GM19025 (cell line): ENCODE measurements around the gene MYT1.
"Not testable (repeated sequence)": the region's sequence is repeated elsewhere in the genome, so short reads cannot be mapped to it uniquely, and the experiment has no call there.

Experiments used
- ATAC-seq: cut with Tn5 transposase; IDR thresholded peaks from one replicate; pipeline ENCODE4 v1.9.1; 2021; ENCODE audit warnings: mild to moderate bottlenecking, low read depth, moderate library complexity; ENCODE audit not compliant: unreplicated experiment

MYT1 gene

DNA sequence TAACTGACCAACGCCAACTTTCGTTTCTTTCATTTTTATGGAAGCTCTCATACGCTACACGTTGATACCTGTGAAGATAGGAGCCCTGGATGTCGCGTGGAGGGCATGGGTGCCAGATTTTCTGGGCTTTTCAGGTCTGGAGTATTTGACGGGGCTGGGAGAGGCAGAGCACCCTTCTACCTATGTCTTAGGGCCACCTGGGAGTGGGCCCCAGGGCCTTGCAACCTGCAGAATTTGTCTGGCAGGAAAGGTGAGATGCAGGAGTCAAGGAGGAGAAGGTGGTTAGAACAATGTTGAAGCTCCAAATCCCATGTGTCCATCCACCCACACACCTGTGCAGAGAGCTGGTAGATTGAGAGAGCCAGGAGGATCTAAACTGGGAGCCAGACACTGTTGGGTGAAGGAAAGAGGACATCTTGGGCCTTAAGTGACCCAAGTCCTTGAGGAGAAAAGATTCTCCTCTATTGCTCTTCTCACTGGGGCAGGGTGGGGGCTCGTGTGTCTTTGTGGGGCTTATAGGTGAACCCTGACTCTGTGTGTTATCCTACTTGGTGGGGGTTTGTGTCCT, 63.9 kb downstream of the MYT1 start:
- ATAC-seq = no peak

DNA sequence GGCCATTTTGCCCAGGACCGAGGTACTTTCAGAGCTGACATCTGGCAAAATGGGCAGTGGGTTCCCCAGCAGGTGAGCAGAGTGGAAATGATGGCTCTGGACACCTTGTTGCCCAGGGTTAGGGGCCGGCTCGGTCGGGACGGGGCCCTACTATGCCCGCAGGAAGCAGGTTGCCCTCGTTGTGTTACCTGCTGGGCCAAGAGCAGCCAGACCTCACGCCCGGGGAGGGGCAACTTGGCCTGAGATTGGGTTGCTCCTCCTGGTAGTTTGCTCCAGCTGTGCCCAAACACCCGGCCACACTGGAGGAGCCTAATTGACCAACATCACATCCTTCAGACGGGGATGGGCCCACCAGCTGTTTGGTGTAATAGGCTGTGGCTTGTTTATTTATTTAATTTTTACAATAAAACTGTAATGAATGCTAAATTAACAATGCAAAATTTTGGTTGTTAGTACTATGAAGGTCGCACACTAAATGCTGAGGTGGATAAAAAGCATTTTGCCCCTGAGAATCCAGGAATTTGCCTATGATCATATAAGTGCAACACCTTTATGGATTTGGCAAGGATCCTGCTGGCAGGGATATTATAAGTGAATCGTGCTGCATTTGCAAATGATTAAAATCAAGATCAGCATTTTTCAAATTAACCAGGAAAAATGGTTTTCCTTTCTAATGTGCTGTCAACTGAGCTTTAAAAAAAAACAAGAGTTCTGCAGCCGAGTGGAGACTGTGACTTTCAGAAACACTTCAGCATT, 64.7 kb downstream of the MYT1 start:
- no peak for ATAC-seq

DNA sequence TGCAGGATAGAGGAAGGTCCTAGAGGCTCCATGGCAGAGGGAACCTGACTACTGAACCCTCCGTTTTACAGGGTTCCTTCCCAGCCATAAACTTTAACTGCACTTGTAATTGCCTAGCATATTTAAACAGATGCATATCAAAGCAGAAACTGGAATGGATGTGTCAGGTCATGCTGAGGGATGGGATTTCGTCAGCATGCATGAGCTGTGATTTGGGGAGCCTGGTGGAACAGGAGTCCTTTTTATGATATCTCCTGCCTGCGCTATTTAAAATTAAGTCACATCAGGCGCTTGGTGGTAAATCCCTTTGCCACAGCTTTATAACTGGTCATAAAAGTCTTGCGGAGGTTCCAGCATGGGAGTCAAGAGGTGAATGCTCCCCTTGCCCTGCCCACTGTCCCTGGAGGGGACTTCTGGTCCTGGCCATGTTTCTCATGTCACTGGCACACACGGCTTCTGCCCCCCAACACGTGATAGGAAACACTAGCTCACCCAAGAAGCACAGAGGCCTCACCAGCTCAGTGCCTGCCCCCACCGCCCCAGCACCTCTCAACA, 65.3 kb downstream of the MYT1 start:
- ATAC-seq = no peak

DNA sequence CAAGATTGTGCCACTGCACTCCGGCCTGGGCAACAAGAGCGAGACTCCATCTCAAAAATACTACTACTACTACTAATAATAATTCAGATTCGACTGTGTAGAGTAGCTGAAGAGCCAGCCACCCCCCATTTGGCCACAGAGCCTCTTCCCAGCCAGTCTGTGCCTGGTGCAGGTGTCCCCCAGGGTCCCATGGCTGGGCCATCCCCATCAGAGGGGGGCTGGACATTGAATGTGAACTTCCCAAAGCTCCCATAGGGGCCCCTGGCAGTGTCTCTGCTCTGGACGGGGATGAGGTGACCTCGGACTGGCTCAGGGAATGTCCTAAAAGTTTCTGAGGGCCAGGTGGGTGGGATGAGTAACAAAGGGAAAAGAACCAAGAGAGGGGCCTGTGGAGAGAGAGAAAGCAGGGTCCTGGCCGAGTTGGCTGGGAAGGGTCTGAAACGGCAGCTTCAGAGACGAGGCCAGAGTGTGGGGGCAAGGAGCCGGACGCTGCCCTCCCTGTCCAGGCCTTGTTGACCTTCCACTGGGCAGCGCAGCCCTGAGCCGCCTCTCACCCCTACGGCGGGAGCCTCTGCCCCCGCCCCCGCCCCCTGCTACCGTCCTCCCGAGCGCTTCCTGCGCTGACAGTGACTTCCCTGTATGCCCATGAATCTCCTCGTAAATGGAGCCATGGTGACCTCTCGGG, 66.4 kb downstream of the MYT1 start:
- ATAC-seq = no peak

DNA sequence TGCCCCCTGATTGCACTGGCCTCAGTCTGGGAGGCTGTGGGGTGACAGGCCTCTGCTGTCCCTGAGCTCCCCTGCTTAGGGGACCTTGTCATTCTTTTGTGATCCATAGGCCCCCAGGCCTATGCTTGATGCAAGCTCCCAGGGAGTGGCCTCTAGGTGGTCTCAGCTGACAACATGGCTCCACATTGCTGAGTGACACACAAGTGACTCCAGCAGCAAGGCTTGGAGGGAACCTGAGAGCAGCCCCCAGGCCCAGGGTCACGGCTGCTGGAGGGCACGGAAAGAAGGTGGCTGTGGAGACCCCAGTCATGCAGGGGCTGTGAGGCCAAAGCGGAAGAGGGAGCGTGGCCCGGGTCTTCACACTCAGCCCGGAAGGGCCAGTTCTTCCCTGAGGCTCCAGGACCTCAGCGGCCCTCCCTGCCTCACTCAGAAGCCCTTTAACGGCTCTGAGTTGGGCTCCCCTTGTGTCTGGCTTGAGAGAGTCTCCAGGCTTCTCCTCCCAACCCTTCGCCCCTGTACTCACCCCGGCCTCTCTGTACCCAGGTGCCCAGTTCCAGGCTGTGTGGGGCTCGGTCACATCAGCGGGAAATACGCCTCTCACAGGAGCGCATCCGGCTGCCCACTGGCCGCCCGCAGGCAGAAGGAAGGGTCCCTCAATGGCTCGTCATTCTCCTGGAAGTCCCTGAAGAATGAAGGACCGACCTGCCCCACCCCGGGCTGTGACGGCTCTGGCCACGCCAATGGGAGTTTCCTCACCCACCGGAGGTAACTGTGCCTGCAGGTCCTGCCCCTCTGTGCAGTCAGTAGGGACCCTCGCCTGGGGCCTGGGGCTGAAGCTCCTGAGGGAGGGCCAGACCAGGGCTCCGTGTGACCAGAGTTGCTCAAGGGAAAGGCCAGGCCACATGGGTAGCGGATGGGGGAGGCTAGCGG, 67.6 kb downstream of the MYT1 start:
- ATAC-seq = no peak

DNA sequence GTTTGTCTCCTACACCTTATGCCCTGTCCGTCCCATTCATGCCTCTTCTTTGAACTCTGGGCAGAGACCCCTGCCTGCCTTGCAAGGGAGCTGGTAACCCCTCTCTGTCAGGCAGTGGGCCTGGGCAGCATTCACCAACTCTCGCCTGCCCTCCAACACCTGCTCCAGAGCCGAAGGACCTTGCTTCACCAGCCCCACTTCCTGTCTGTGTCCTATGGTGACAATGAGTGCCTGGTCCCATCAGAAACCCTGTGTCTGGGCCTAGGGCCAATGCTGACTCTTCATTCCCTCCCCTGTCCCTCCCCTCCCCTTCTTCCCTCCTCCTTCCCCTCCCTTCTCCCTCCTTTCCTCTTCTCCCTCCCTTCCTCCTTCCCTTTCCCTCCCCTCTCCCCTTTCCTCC, 68.5 kb downstream of the MYT1 start:
- ATAC-seq = no peak

DNA sequence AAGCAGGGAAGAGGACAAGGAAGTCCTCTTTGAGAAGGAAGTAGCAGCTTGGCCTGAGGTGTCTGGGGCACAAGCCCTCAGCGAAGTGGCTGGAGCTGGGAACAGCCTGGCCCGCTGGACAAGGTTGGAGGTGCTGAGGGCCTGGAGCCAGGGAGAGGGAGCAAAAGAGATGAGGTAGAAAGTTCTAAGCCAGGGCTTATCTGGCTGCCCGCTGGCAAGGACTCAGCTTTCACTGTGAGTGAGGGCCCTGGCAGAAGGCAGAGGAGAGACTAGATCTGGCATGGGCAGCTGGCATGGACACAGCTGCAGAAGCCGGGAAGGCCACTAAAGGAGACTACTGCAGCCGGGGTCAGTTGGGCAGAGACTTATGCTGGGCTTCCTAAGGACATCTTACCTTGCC, 69.5 kb downstream of the MYT1 start:
- no peak for ATAC-seq

DNA sequence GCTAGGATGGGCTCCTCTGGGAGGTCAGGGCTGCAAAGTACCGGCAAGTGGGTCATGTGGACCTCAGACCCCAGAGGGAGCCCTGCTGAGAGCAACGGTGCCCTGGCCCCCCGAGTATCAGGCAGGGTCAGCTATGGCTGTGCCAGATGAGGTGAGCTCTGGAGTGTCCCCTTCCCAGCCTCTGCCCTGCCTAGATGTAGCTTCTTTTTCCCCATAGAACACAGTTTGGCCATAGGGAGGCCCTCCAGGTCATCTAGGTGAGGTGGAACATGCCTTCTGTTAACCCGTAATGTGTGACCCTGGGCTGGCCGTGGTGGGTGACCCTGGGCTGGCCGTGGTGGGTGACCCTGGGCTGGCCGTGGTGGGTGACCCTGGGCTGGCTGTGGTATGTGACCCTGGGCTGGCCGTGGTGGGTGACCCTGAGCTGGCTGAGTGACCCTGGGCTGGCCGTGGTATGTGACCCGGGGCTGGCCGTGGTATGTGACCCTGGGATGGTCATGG, 70.1 kb downstream of the MYT1 start:
- ATAC-seq = no peak

DNA sequence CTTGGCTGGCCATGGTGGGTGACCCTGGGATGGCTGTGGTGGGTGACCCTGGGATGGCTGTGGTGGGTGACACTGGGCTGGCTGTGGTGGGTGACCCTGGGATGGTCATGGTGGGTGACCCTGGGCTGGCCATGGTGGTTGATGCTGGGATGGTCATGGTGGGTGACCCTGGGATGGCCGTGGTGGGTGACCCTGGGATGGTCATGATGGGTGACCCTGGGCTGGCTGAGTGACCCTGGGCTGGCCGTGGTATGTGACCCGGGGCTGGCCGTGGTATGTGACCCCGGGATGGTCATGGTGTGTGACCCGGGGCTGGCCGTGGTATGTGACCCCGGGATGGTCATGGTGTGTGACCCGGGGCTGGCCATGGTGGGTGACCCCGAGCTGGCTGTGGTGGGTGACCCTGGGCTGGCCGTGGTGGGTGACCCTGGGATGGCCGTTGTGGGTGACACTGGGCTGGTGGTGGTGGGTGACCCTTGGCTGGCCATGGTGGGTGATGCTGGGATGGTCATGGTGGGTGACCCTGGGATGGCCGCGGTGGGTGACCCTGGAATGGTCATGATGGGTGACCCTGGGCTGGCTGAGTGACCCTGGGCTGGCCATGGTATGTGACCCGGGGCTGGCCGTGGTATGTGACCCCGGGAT, 70.8 kb downstream of the MYT1 start:
- not testable (repeated sequence) for ATAC-seq

DNA sequence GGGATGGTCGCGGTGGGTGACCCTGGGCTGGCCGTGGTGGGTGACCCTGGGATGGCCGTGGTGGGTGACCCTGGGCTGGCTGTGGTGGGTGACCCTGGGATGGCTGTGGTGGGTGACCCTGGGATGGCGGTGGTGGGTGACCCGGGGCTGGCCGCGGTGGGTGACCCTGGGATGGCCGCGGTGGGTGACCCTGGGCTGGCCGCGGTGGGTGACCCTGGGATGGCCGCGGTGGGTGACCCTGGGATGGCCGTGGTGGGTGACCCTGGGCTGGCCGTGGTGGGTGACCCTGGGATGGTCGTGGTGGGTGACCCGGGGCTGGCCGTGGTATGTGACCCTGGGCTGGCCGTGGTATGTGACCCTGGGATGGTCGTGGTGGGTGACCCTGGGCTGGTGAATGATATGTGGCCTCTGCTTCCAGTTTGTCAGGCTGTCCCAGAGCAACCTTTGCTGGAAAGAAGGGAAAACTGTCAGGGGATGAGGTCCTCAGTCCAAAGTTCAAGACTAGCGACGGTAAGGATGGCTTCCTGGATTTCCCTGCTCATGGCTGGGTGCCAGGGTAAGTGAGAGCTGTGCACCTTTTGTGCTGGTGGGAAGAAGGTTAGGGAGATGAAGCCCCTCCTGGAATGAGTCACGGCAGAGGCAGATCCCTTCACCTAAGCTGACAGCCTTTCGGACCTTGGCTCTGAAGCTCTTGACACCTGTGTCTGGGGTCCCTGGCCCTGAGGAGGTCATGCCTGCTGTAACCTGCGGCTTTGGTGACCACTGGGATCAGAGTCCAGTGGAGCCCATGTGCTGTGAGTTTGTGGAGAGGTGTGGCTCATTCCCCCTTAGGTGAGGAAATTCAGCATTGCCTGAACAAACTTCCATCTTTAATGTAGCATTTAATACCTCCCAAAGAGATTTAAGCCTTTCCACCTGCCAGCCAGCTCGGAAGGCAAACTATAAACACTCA, 72.2 kb downstream of the MYT1 start:
- ATAC-seq = no peak

DNA sequence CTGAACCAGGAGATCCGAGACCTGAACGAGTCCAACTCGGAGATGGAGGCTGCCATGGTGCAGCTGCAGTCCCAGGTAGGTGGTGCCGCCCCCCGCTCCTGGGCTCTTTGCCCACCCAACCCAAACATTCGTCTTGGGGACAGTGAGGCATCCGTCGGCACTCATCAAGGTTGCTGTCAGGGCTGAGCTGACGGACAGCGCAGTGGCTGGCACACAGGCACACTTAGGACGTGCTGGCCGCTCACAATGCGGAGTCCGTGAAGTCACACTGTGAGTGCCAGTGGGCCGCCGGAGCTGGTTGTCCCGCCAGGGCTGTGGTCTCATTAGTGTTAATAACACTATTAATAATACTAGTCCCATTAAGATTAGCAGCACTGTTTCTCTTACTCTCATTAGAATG, 73.1 kb downstream of the MYT1 start:
- ATAC-seq = no peak

DNA sequence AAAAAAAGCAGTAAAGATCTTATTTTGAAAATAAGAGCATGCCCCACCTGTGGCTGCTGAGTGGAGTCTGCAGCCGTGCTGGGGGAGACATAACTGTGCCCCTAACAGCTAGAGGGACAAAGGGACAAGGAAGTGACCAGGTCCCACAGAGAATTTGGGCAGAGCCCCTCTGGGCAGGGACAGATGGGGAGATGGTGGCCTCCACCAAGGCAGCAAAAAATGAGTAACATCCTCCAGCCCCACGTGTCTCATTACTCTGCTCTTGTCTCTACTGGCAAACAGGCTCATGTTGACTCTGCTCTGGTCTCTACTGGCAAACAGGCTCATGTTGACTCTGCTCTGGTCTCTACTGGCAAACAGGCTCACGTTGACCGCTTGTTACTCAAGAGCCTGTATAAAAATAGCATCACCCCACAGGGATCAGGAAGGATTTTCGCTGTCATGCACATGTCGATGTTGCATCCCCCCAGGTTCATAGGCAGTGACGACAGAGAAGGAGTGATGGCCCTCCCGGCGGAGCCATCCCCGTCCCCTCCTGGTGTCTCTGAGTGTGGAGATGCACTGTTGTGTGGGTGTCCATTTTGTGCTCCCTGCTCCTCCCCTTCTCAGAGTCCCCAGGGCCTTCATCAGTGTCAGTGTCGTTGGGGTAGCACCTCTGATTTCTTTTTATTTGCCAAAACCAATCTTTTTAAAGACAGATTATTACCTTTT, 74.0 kb downstream of the MYT1 start:
- ATAC-seq = no peak

DNA sequence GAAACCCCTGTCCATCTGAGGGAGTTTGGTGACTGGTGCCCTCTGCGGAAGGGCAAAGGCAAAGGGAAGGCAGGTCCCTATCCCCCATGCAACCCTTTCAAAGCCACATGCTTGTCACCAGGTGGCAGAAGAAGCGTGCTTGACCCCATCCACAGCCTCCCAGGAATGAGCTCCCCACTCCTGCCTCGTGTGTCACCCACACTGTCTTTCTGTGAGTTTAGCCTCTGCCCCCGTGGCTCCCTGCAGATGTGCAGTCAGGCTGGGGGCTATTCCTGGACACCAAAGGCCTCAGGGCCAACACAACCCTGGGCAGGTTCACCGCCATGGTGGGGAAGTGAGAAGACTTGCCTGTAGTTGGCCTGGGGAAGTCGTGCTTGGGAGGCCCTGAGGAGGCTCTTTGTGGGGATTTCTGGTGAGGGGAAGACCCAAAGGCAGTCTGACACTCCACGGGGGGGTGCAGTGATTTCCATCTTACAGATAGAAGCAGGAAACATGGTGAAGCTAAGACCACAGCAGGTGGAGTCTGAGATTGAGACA, 74.7 kb downstream of the MYT1 start:
- no peak for ATAC-seq

DNA sequence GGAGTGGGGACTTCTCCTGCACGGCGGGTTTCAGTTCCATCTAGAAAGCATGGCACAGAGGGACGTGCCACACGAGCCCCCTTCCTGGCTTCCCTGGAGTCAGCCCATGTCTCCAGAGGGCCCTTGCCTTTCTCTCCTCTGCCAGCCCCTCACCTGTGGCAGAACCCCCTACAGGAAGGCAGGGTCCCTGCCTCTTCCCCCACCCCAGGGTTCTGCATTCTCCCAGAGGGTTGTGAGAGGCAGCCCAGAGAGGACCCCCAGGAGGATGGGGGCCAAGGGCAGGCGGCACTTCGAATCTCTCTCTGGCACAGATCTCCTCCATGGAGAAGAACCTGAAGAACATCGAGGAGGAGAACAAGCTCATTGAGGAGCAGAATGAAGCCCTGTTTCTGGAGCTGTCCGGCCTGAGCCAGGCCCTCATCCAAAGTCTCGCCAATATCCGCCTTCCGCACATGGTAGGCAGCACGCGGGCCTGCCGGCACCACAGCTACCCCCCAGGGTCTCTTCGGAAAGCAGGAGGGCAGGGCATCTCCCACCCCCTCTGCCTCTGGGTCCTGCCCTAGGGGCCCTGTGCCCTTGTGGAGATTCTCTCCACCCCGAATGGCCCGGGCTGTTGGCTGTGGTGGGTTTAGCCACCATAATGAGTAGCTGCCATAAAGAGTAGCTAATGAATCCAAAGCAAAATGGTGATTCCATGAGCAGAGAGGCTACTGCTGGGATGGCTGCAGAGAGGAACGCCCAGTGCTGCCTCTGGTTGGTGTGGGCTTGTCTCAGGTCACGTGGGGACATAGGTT, 75.4 kb downstream of the MYT1 start:
- ATAC-seq = no peak

DNA sequence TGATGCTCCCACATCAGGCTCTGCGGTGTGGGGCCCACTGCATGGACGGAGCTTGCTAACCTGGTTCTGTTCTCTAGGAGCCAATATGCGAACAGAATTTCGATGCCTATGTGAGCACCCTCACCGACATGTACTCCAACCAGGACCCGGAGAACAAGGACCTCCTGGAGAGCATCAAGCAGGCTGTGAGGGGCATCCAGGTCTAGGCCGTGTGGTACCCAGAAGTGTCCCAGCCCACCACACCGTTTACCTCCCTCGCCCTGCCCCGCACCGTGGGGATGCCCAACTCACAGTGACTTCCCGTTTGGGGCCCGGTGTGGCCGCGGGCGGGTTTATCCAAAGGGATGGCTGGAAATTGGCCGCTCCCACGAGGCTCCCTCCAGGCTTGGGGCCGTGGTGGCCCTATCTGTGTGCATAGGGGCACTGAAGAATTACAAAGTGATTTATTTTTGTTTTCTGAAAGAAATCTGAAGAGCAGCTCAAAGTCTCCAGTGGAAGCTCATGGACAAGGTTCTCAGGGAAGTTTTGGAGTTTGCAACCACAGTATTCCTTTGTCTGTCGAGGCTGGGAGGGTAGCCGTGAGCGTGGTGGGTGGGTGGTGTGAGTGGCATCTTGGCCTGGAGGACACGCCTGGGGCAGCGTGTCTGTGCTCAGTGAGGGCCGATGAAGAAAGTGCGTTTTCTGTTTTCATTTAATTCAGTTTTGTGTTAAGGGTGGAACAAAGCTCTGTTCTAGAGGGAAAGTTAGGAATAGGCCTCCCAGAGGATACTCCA, 76.2 kb downstream of the MYT1 start:
- no peak for ATAC-seq

DNA sequence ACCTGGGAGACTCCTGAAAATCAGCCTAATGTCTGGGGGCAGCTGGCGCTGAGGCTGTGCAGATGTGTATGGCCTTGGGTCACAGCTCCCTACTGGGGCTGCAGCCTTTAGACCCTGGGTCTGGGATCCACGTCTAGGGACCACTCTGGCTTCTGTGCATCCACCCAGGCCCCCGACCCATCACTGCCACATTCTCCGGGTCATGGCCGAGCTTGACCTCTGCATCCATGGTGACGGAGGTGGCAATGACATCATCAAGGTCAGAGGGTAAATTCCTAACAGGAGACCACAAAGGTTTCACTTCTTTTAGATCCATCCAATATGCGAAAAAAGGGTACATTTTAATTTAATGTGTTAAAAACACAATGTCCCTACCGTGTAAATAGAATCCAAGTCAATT, 76.8 kb downstream of the MYT1 start:
- ATAC-seq = no peak
